ENCODE measurements around the gene YDJC. TPM values are rescaled to one million over a fixed set of nuclear protein-coding genes. Genes with fewer than 3 reads are reported as not detected.

Gene YDJC
- total RNA-seq, 1 experiment from 2014 or later = 79.4 TPM

DNA sequence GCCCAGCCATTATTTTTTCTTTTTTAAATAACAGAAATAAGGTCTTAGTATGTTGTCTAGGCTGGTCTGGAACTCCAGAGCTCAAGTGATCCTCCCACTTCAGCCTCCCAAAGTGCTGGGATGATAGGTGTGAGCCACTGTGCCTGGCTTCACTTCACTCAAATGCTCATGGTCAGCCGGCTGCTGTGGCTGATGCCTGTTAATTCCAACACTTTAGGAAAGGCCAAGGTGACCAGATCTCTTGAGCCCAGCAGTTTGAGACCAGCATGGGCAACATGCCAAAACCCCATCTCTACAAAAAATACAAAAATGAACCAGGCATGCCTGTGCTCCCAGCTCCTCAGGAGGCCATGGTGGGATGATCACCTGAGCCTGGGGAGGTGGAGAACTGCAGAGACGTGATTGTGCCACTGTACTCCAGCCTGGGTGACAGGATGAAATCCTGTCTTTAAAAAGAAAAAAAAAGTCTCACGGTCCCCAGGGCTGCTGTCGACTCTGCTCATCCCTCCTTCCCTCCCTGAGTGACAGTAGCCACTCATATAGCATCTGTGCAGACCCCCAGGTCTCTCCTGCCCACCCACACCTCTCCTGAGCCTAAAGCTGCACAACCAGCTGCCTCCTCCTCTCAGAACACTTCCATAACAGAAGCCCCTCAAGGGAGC, 3.6 kb downstream of the YDJC start:
- CTCF ChIA-PET = no interaction called here
- TF ChIP-seq EZH2phosphoT487 (IDR thresholded peaks at IDR 0.05; ENCODE audit: borderline replicate concordance, low read length) (no peak), EZH2 (IDR thresholded peaks at IDR 0.05; ENCODE audit: low read length, unreplicated experiment) (no peak)
- TF ChIP-seq, protein P1, sequence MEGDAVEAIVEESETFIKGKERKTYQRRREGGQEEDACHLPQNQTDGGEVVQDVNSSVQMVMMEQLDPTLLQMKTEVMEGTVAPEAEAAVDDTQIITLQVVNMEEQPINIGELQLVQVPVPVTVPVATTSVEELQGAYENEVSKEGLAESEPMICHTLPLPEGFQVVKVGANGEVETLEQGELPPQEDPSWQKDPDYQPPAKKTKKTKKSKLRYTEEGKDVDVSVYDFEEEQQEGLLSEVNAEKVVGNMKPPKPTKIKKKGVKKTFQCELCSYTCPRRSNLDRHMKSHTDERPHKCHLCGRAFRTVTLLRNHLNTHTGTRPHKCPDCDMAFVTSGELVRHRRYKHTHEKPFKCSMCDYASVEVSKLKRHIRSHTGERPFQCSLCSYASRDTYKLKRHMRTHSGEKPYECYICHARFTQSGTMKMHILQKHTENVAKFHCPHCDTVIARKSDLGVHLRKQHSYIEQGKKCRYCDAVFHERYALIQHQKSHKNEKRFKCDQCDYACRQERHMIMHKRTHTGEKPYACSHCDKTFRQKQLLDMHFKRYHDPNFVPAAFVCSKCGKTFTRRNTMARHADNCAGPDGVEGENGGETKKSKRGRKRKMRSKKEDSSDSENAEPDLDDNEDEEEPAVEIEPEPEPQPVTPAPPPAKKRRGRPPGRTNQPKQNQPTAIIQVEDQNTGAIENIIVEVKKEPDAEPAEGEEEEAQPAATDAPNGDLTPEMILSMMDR (conservative IDR thresholded peaks at IDR 0.05; ENCODE audit: low read depth, low read length) = no peak
- Histone ChIP-seq H3K79me2 (ENCODE audit: low read length) (peaks cover 49% of the 10 kb centered on the region), H4K20me1 (ENCODE audit: low read length) (no peaks in the 10 kb centered on the region), H3K36me3 (ENCODE audit: low read depth, low read length) (peaks cover 7% of the 10 kb centered on the region; the same call in 1 of the 2 replicates), H3K9ac (ENCODE audit: low read length) (no peak overlapping the region), H3K27me3 (ENCODE audit: low read length) (no peaks in the 10 kb centered on the region), H3K9me2 (replicated peaks; ENCODE audit: low read length) (no peaks in the 10 kb centered on the region), H3F3A (ENCODE audit: low read length, unreplicated experiment) (no peaks in the 10 kb centered on the region), H3K4me2 (ENCODE audit: low read length) (0 out of 2 replicates have a peak overlapping the region, but pooled peaks have one; percentile 16), H3K4me3 (ENCODE audit: low read length) (no peak overlapping the region), H3K27ac (ENCODE audit: low read length) (no peak overlapping the region), H2AFZ (ENCODE audit: low read length) (no peak overlapping the region), H3K4me1 (ENCODE audit: insufficient read depth, low read length) (peaks cover 10% of the 10 kb centered on the region), H3K9me3 (ENCODE audit: low read length) (no peaks in the 10 kb centered on the region)
- POLR2A ChIA-PET (ENCODE audit: unreplicated experiment) = interaction anchor here (0.6 to 0.7 kb wide), 2 partner anchors 16 to 587 kb away, joined by 3 to 4 read pairs; no protein-coding TSS in a partner anchor
- BruUV-seq (replicated peaks) = no TSS peak
- intact Hi-C loops (cut with micrococcal nuclease) = no loop called here
- ATAC-seq (no peak), DNase-seq (no peak)

DNA sequence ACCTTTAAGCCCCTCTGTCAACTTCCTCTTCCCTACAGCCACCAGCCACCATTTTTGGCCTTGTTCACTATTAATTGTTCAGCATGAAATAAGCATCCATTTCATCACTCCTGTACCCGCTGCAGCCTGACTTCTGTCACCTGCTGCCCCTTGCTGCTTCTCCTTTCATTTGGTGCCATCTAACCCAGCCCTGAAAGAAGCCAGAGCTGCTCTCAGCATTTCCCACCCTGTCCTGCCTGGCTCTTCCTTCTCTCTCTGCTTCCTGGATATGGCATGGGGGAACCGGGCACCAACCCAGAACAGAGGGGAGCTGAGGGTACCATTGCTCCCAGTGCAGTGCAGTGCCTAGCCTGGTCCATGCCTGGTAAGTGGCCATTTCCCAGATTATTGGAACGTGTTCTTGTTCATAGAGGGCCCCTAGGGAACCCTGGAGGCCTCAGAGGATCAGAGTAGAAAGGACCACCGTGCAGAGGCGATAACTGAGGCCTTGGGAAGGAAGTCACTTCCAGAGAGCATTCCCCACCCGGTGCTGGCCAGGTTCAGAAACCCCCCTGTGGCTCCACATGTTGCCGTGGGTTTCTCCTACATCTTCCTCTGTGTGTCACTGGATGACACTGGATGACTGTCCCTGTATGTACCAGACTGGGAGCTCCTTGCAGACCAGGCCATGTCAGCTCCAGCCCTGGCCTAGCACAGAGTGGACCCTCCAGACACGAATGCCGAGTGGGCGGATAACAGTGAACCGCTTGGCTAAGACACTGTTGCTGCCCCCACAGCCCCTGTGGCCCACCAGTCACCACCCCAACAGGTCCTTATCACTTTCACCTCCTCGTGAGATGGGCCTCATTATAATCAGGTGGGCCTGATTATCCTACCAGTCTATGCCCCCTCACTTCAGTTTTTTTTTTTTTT, 4.7 kb downstream of the YDJC start:
- CTCF ChIA-PET = no interaction called here
- Histone ChIP-seq H3K27me3 (ENCODE audit: low read length) (no peaks in the 10 kb centered on the region), H3K79me2 (ENCODE audit: low read length) (peaks cover 60% of the 10 kb centered on the region), H3K9me2 (replicated peaks; ENCODE audit: low read length) (no peaks in the 10 kb centered on the region), H3K9ac (ENCODE audit: low read length) (no peak overlapping the region), H3F3A (ENCODE audit: low read length, unreplicated experiment) (no peaks in the 10 kb centered on the region), H3K4me3 (ENCODE audit: low read length) (no peak overlapping the region), H3K4me2 (ENCODE audit: low read length) (no peak overlapping the region), H3K9me3 (ENCODE audit: low read length) (no peaks in the 10 kb centered on the region), H4K20me1 (ENCODE audit: low read length) (peaks cover 5% of the 10 kb centered on the region; the same call in 1 of the 2 replicates), H2AFZ (ENCODE audit: low read length) (no peak overlapping the region), H3K4me1 (ENCODE audit: insufficient read depth, low read length) (peaks cover 10% of the 10 kb centered on the region), H3K36me3 (ENCODE audit: low read depth, low read length) (peaks cover 7% of the 10 kb centered on the region; the same call in 1 of the 2 replicates), H3K27ac (ENCODE audit: low read length) (no peak overlapping the region)
- ATAC-seq (no peak), DNase-seq (no peak)
- POLR2A ChIA-PET (ENCODE audit: unreplicated experiment) = no interaction called here
- intact Hi-C loops (cut with micrococcal nuclease) = no loop called here
- BruUV-seq (replicated peaks) = no TSS peak
- TF ChIP-seq EZH2phosphoT487 (IDR thresholded peaks at IDR 0.05; ENCODE audit: borderline replicate concordance, low read length) = no peak
- TF ChIP-seq EZH2 (IDR thresholded peaks at IDR 0.05; ENCODE audit: low read length, unreplicated experiment) = no peak
- TF ChIP-seq, protein P1 (conservative IDR thresholded peaks at IDR 0.05; ENCODE audit: low read depth, low read length) = no peak
